HG02884 (cell line): ENCODE results near the gene TM4SF1.

Experiments
- ATAC-seq: cut with Tn5 transposase; IDR thresholded peaks from one replicate; pipeline ENCODE4 v1.9.1; 2021; ENCODE audit warnings: mild to moderate bottlenecking, moderate library complexity; ENCODE audit not compliant: unreplicated experiment

TM4SF1 gene

DNA sequence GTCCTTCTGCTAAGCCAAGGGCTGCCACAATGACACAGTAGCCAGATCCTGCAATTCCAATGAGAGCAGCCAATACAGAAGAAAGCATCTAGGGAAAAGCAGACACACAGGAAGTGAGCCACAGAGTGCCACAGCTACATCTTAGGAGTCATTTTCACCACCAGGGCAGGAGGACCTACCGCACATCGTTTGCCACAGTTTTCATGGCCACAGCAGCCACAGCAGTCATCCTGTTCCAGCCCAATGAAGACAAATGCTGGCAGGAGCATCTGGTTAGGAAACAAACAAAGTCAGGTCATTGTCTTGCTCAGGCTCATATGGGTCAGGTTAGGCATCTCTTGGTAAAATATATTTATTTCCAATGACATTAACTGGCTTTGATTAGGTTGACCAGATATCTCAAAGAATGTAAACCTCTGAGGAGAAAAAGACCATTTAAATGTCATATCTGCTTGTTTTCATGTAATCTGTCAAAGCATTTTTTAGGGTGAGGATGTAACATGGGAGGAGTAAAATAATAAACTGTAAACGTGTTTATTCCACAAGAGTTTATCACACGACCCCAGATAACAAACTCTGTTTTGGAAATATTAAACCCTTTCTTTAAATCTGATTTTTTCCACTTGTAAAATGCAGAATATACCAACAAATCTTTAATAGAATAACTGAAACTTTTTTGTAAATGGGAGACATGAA, 1.8 kb downstream of the TM4SF1 start:
- no peak for ATAC-seq

DNA sequence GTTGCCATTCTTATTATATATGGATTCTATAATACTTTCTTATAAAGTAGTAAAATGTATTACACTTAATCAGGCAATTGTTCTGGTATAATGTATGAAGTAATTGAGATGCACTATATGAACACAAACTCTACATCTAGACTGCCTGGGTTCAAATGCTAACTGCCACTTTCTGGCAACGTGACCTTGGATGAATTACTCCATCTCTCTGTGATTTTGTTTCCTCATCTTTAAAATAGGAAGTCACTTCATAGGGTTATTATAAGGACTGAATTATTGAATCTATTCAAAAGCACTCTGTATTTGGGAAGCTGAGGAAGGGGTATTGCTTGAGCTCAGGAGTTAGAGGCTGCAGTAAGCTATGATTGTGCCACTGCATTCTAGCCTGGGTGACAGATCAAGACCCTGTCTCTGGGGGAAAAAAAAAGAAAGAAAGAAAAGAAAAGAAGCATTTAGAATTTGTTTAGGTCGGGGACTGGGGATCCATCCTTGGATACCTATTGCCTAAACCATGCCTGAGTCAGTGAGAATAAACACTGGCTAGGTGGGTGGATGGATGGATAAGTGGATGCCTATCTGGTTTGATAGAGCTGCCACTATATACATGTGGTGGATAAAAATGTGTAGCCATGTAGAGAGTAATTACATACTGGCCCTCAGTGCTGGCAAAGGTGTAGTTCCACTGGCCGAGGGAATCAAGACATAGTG, 2.5 kb downstream of the TM4SF1 start:
- no peak for ATAC-seq

DNA sequence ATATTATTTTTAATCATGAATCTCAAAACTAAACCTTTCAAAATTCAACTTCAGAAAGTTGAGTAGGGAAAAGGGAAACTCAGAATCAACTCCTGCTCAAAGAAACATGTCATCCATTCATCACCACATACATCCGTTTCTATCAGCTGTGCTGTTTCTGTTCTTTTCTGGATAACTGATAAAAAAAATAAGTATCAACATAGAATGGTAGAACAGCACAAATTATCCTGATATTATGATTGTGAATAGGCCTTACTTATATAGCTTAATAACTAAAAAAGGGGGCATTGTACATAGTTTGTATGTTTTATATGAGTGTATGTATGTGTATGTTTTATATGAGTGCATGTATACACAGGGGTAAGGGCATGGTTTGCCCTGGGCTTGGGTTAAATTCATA, 3.1 kb downstream of the TM4SF1 start:
- no peak for ATAC-seq

DNA sequence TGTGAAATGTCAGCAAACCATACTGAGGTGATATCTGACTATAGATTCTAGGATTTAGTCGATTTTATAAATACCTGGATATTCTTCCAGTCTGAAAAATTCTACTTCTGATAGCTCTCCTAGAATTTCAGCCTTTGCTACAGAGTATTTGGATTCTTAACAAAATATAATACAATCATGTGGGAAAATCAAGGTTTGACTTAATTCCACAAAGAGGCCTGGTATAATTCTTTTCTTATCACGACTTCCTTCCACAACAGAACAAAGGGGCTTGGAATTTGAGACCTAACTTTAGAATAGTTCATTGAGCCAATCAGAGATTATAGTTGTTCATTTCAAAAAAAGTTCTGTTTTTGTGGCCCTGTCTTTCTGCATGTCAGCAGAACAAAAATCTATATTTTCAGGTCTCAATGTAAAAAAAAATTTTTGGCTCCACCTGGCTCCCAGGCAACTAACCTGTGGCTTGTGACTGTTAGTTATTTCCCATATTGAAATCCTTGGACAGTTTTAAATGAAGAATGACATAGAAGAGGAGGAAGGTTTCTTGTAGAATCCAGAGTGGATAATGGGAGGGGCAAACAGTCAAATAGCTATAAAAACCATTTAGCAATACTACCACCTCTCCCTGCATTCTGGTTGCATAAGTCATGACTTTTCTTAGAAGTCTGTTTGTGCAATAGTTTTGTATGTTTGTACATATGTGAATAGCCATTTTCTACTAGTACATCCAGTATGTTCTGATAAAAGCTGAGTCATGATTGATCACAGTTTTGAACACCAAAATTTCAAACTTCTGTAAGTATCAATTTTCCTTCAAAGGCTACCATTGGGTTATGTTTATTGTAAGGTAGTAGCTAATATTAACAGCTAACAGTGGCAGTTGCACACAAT, 4.0 kb downstream of the TM4SF1 start:
- ATAC-seq, result no peak

DNA sequence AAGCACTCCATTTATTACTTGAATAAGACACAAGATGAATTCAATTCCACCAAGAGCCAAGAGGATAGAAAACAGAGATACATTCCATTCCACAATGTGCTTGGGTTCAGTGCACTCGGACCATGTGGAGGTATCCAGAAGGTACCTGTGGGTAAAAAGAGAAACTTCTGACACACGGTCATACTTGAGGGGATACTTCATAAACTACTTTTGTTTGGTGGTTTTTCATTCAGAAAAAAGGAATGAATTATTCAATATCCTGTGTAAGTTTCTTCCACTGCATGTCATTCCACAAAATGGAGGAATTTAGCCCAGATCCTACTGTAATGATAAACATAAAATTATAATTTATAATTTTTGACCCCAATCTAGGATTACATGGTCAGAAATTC, 5.7 kb downstream of the TM4SF1 start:
- ATAC-seq, result no peak

DNA sequence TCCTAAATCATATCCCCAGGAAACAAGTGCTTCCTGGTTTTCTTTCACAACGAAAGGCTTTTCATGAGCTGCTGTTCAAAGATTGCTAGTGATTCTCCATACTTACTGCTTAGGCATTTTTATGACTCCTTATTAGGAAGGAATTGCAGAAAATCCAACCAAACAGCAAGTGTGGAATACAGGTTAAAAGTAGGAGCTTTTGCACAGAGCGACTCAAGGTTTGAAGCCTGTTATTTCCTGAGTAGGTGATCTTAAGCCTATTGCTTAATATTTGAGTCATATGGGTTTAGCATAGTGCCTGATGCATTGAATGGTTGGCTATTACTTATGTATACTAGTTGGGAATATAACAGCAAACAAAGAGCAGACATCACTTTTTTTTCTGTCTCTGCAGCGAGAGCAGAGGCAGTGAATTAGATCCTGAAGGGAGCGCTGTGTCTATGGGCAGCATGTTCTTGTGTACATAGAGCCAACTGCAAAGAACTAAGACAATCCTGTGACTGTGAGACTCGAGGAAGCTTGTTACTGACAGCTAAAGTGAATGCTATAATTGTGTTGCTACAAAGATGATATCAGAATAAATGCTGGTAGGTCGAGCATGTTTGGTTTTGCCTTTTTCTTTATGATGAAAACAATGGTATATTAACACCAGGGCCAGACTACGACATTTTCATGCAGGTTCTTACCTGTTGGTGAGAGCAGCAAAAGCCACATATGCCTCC, 6.3 kb downstream of the TM4SF1 start:
- no peak for ATAC-seq

DNA sequence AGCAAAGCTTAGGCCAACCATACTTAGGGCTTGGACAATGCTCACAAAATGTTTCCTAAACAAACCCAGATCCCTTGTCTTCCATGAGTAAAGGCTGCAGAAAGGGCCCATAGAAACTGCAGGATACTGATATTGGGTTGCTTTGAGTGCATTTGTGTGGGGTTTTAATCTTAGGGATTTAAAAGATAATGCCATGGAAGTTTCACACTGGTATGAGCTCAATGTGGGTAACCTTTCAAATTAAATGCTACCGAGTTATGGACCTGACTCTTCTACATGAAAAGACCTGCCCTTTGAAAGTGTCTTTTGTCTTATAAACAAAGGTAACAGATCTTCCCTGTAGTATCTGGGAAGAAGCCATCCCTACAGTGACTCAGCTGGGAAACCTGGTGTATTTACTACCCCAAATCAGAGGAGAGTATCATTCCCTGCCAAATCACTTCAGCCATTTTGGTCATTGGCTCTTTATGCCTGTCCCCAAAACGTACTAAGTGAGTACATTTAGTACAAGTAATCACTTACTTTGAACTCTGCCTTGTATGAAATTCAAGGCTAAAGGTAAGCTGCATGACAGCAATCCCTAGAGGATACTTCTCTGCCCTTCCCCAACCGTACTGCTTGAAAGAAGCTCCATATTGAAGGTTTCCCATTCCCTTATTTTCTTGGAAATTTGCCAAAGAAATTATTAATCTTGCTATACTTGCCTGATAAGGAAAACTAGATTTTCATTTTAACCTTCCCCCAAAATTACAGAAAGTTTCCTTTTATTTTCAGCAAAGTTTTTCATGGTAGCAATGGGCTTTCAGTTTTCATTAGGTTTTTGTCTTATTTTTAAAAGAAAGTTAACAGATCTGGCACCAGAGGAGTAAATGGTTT, 7.2 kb downstream of the TM4SF1 start:
- no peak for ATAC-seq

DNA sequence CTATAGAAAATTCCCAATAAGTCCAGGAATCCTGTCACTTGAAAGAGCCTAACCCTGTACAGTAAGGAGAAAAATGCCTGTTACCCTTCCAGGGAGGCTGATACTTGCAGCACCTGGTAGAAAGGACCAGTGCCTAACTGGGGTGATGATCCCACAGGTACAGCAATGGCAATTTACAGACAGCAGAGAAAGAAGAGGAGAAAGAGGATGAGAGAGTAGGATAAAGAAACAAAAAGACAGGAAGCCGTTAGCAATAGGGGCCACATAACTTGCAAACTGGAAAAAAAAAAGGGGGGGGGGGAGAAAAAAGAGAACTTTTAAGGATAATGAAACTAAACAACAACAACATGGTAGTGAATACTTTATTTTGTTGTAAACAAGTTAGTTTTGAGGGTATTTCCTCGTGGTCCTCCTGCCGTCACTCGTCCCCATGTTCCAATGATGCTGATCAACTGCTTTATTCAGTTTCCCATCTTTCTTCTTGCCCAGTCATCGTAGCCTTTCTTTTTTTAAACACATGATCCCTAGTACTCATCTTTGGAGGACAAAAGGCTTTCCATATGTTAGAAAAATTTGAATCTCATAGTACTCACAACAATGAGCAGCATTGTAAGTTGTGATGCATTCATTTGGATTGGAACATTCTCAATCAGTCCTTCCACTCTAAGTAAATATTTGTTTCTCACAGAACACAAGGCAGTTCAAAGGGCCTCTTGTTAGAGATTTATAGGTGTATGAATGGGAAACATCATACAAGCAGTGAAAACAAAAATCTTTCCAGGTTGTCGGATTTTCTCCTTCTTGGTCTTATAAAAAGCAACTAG, 8.6 kb downstream of the TM4SF1 start:
- no peak for ATAC-seq

DNA sequence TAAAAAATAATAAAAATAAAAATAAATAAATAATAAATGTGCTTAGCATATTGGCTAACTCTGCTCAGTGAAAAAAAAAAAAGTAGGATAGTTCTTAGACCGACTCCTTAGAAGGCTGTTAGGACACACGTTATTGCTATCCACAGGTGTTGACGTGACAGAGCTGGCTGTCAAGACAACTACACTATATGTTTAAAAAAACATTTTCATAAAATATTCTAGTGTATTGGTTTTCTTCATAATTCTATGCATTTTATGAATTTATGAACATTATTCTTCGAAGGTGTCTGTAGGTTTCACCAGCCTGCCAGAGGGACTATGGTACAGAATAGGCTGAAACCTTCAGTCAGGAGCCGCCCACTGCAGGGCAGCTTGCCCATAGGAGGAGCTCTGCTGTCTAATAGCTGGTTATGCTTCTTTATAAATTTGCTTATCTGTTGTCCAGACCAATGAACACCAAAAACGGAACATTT, 9.2 kb downstream of the TM4SF1 start:
- no peak for ATAC-seq

DNA sequence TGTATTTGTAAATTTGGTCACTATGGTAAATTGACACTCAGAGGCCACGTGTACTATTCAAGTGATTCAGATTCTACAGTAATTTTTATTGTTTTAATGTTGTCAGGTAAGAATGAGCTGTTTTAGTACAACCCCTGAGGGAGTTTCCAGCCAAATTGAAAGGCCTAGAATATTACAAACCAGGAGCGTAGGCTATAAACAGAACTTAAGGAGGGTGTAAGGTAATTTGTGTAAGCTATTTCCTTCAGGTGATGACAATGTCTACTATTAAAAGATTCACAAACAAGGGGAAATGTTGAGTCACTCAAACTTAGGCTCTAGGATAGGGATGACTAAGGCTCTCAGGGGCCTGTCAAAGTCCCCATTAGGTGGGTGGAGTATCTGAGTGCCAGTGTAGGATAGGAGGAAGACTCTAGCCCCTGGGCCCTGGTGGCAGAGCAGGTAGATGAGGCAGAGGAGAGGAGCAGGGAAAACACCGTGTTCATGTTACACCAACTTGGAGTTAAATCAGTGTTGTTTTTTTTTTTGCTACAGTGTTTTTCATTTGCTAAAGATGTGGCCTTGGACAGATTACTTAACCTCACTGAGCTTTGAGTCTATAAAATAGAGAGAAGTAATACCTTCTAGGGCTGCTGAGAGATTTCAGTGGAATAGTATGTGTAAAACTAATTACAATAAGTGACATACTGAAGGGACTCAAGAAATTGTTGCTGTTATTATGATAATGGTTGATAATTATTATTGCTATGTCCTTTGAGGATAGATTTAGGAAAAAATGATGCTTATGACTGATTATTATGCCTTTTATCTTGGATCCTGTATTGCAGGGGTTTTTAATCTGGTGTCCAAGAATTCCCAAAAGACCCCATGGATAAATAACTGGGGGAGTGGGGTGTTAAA, 10.3 kb downstream of the TM4SF1 start:
- peak; percentile 54 for ATAC-seq

DNA sequence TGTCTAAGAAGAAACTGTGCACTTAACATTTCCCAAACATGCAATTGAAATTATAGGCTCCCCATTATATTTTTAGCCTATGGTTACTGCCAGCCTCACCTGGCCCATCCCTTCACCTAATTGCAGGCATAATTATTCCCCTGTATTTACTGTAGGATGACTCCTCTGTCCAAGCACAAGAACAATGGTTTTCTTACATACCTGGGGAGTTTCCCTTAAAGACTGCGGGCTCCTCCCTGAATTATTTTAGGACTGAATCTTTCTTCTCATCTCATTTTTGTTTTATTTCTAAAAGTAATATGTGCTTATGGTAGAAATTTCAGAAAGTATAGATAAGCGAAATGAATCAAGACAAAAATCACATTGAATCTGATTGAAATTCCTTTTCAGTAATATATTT, 11.4 kb downstream of the TM4SF1 start:
- ATAC-seq, result no peak

DNA sequence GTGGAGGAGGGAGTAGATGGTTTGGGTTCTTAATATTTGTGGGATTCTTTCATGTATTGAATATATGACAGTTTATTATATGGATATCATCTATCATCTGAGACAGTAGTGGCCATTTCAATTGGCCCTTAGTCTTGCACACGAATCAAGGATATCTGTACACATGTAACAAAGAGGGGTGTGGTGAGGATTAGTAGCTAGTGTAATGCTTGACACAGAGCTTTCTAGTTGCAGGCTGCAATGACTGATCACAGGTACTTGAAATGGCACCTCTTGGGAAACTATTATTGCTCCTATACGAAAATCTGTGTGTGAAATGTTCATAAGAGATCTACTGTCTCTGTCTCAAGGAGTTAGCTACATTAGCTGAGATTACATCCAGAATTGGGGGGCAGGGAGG, 12.8 kb downstream of the TM4SF1 start:
- ATAC-seq, result no peak

DNA sequence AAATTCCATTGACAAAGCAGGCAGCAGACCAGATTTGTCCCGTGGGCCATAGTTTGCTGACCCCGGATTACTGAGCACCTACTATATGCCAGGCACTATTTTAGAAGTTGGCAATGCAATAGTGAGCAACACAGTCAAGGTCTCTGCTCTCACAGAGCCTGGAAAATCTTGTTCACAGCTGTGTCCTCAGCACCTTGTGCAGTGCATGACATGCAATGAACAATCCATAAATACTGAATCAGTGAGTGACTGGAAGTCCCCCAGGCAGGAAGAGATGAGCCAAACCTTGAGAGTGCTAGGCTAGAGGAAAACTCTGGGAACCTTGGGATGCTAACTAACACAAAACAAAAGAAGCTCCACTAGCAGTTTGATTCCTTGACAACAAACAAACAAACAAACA, 14.4 kb downstream of the TM4SF1 start:
- ATAC-seq, result no peak

DNA sequence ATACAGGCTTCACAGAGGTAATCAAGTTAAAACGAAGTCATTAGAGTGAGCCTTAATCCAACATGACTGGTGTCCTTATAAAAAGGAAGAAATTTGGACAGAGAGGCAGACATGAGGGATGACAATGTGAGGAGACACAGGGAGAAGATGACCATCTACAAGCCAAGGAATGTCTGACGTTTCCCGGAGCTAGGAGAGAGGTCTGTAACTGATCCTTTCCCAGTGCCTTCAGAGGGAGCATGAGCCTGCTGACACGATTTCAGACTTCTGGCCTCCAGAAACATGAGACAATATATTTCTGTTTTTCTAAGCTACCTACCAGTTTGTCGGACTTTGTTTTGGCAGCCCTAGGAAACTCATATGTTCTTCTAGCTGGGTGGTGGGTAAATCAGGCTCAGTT, 15.1 kb downstream of the TM4SF1 start:
- ATAC-seq, result no peak

DNA sequence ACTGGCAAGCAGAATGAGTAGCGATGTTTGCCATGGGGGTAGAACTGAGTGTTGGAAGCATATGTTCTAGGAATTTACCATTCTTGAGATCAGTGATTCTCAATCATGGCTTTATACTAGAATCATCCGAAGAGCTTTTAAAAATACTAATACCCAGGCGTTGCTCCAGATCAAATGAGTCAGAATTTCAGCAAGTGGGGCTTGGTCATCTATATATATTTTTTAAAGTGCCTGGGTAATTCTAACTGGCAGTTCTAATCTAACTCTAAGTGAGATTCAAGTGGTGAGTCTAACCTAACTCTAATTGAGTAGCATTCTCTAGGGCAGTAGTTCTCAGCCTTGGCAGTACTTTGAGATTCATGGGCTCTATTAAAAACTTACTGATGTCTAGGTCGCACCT, 20.8 kb downstream of the TM4SF1 start:
- no peak for ATAC-seq

DNA sequence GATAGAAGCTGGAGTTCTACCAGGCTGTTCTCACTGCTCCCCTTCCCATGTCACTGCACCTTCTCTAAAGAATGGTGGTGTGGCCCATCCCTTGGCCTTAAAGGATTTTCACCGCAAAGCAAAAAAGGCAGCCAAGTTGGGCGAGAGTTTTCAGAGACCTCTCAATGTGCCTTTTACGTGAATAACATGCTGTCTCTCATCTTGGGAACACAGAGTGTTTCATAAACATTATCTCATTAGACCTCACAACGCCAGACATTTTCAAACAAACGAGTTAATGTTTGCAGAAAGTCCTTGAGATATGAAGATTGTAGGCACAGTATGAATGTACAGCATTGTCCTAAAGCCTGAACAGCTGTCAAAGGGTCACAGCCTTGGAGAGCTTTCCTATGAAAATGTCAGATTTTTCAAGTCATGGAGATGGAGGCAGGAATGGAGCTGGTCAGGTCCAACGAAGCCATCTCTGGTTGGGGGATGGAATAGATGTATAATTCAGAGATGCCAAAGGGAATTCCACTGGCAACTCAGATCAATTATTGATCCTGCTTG, 21.3 kb downstream of the TM4SF1 start:
- no peak for ATAC-seq

DNA sequence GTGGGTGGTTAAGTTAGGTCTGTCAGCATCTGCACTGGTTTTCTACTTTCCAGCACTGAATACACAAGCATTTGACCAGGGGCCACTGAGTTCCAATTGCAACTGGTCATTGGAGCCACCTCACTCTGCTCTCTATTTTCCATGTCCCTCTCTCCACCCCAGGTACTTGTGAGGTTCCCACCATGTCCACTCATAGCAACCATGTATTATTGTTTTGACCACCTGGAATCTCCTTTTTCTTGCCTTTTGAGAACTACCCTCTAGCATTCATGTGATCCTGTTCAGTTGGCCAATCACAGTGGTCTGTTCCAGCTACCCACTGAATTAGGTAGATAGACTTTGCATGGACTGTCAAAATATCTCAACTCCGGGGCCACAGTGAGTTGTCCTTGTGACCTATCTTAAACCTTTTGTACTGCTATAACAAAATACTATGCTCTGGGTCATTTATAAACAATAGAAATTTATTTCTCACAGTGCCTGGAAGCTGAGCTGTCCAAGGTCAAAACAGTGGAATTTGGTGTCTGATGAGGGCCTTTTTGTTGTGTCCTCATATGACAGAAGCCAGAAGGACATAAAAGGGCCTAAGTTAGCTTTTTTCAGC, 23.8 kb downstream of the TM4SF1 start:
- no peak for ATAC-seq
